Subcutaneous abdominal adipose tissue (tissue), 5 donors: ENCODE data around the gene SLA2.

Experiments
- H3K27ac ChIP-seq: one replicate; pipeline ENCODE4 v1.7.0; 2013; ENCODE audit warnings: low read depth, mild to moderate bottlenecking, inconsistent platforms, low read length, moderate library complexity
- H3K27me3 ChIP-seq, 5 donors: one replicate each; pipeline ENCODE4 v1.7.0; 2013; ENCODE audit warnings: low read length in 5 of 5, inconsistent platforms in 1 of 5; ENCODE audit not compliant: control insufficient read depth in 5 of 5, insufficient read depth in 4 of 5
- H3K36me3 ChIP-seq, 5 donors: one replicate each; pipeline ENCODE4 v1.7.0; 2013; ENCODE audit warnings: low read length in 5 of 5; ENCODE audit not compliant: control insufficient read depth in 5 of 5, insufficient read depth in 5 of 5
- H3K4me1 ChIP-seq, 5 donors: one replicate each; pipeline ENCODE4 v1.7.0; 2013; ENCODE audit warnings: low read length in 5 of 5, mild to moderate bottlenecking in 3 of 5, moderate library complexity in 1 of 5; ENCODE audit not compliant: control insufficient read depth in 5 of 5, insufficient read depth in 5 of 5
- H3K4me3 ChIP-seq, 5 donors: one replicate each; pipeline ENCODE4 v1.7.0; 2013; ENCODE audit warnings: low read length in 5 of 5, low read depth in 1 of 5
- H3K9ac ChIP-seq, 5 donors: one replicate each; pipeline ENCODE4 v1.7.0; 2013; ENCODE audit warnings: low read length in 5 of 5, mild to moderate bottlenecking in 4 of 5, moderate library complexity in 3 of 5
- H3K9me3 ChIP-seq, 5 donors: one replicate each; pipeline ENCODE4 v1.7.0; 2013; ENCODE audit warnings: low read length in 5 of 5; ENCODE audit not compliant: control insufficient read depth in 5 of 5
- donor health status: healthy.
- donor health status: healthy.
- donor health status: healthy.
- donor health status: healthy.
- donor health status: healthy.

The SLA2 gene

GRCh38 chr20:36599912-36600345 is 46.1 kb downstream of the SLA2 start:
- no peaks in the 10 kb centered on the region for H3K36me3 ChIP-seq
- H3K9me3 ChIP-seq, result no peaks in the 10 kb centered on the region
- no peak overlapping the region for H3K27ac ChIP-seq

GRCh38 chr20:36593347-36593929 is 52.6 kb downstream of the SLA2 start:
- Histone ChIP-seq H3K4me3 (no peak overlapping the region), H3K27me3 (no peaks in the 10 kb centered on the region), H3K4me1 (peaks cover 0 to 9% (median 0%) of the 10 kb centered on the region in 5 donors), H3K27ac (no peak overlapping the region), H3K36me3 (peaks cover 0 to 19% (median 11%) of the 10 kb centered on the region in 5 donors), H3K9me3 (no peaks in the 10 kb centered on the region), H3K9ac (no peak overlapping the region)

More at GRCh38 chr20:36599912-36600345, 46.1 kb downstream of the SLA2 start:
- H3K9ac ChIP-seq, result peak overlapping the region in 1 of 5 donors; percentile 11
- no peak overlapping the region for H3K4me3 ChIP-seq
- H3K4me1 ChIP-seq, result peaks cover 0 to 11% (median 4%) of the 10 kb centered on the region in 5 donors
- no peaks in the 10 kb centered on the region for H3K27me3 ChIP-seq

- Histone ChIP-seq H3K36me3 (peaks cover 0 to 19% (median 13%) of the 10 kb centered on the region in 5 donors), H3K9me3 (no peaks in the 10 kb centered on the region), H3K27ac (no peak overlapping the region), H3K9ac (no peak overlapping the region), H3K4me1 (peaks cover 3 to 15% (median 5%) of the 10 kb centered on the region in 5 donors), H3K27me3 (no peaks in the 10 kb centered on the region), H3K4me3 (no peak overlapping the region)
Observed at GRCh38 chr20:36591854-36592641, 53.9 kb downstream of the SLA2 start.

GRCh38 chr20:36591281-36591680 is 54.7 kb downstream of the SLA2 start:
- no peaks in the 10 kb centered on the region for H3K9me3 ChIP-seq
- H3K27ac ChIP-seq, result no peak overlapping the region
- no peak overlapping the region for H3K9ac ChIP-seq
- no peak overlapping the region for H3K4me3 ChIP-seq
- H3K27me3 ChIP-seq, result no peaks in the 10 kb centered on the region
- H3K4me1 ChIP-seq, result peaks cover 3 to 20% (median 10%) of the 10 kb centered on the region in 5 donors
- H3K36me3 ChIP-seq, result peaks cover 0 to 19% (median 13%) of the 10 kb centered on the region in 5 donors

GRCh38 chr20:36587388-36588070 is 58.5 kb downstream of the SLA2 start:
- H3K9ac ChIP-seq, result no peak overlapping the region
- peaks cover 3 to 20% (median 11%) of the 10 kb centered on the region in 5 donors for H3K4me1 ChIP-seq
- H3K27ac ChIP-seq, result no peak overlapping the region
- H3K27me3 ChIP-seq, result no peaks in the 10 kb centered on the region
- H3K36me3 ChIP-seq, result peaks cover 0 to 23% (median 13%) of the 10 kb centered on the region in 5 donors
- H3K4me3 ChIP-seq, result no peak overlapping the region
- H3K9me3 ChIP-seq, result no peaks in the 10 kb centered on the region

- Histone ChIP-seq H3K9ac (no peak overlapping the region), H3K27me3 (no peaks in the 10 kb centered on the region), H3K9me3 (no peaks in the 10 kb centered on the region), H3K27ac (no peak overlapping the region), H3K4me3 (no peak overlapping the region), H3K36me3 (peaks cover 0 to 25% (median 17%) of the 10 kb centered on the region in 5 donors), H3K4me1 (peaks cover 3 to 16% (median 11%) of the 10 kb centered on the region in 5 donors)
Observed at GRCh38 chr20:36585410-36586125, 60.4 kb downstream of the SLA2 start.

- no peak overlapping the region for H3K4me3 ChIP-seq
- peaks cover 3 to 32% (median 27%) of the 10 kb centered on the region in 5 donors for H3K36me3 ChIP-seq
- peaks cover 3 to 16% (median 11%) of the 10 kb centered on the region in 5 donors for H3K4me1 ChIP-seq
- H3K27ac ChIP-seq, result no peak overlapping the region
- H3K9me3 ChIP-seq, result no peaks in the 10 kb centered on the region
- no peaks in the 10 kb centered on the region for H3K27me3 ChIP-seq
- H3K9ac ChIP-seq, result no peak overlapping the region
Observed at GRCh38 chr20:36584018-36584481, 61.9 kb downstream of the SLA2 start.

GRCh38 chr20:36582821-36583220 is 63.2 kb downstream of the SLA2 start:
- Histone ChIP-seq H3K9me3 (no peaks in the 10 kb centered on the region), H3K4me1 (peaks cover 3 to 16% (median 11%) of the 10 kb centered on the region in 5 donors), H3K27me3 (no peaks in the 10 kb centered on the region), H3K4me3 (no peak overlapping the region), H3K9ac (no peak overlapping the region), H3K36me3 (peaks cover 3 to 39% (median 30%) of the 10 kb centered on the region in 5 donors), H3K27ac (no peak overlapping the region)

- H3K9me3 ChIP-seq, result no peaks in the 10 kb centered on the region
- H3K4me3 ChIP-seq, result no peak overlapping the region
- no peak overlapping the region for H3K27ac ChIP-seq
- H3K9ac ChIP-seq, result no peak overlapping the region
- peaks cover 3 to 39% (median 30%) of the 10 kb centered on the region in 5 donors for H3K36me3 ChIP-seq
- H3K27me3 ChIP-seq, result no peaks in the 10 kb centered on the region
- H3K4me1 ChIP-seq, result peaks cover 3 to 14% (median 8%) of the 10 kb centered on the region in 5 donors
Observed at GRCh38 chr20:36582322-36582721, 63.7 kb downstream of the SLA2 start.
